ENCODE measurements around the gene C6orf89. TPM values are rescaled to one million over a fixed set of nuclear protein-coding genes. Genes with fewer than 3 reads are reported as not detected.

Gene C6orf89
- total RNA-seq, 1 donor from 2014 or later = 36.8 TPM

Other genes starting within 250 kb of the C6orf89 start
- gene CDKN1A, start 207.2 kb upstream of the C6orf89 start, total RNA-seq = 562 and 624 TPM in 2 replicates
- 0.06 TPM in 1 of 2 replicates, not detected in the other for gene RAB44, start 188.1 kb upstream of the C6orf89 start, total RNA-seq
- gene CPNE5, start 46.5 kb upstream of the C6orf89 start, total RNA-seq = 5.0 and 25.7 TPM in 2 replicates
- gene PPIL1, start 11.1 kb upstream of the C6orf89 start, total RNA-seq = 25.4 and 33.3 TPM in 2 replicates
- 0.23 TPM in 1 of 2 replicates, not detected in the other for gene PI16, start 68.8 kb downstream of the C6orf89 start, total RNA-seq
- gene MTCH1, start 100.2 kb downstream of the C6orf89 start, total RNA-seq = 263 and 294 TPM in 2 replicates
- not detected in 2 replicates for gene FGD2, start 119.7 kb downstream of the C6orf89 start, total RNA-seq